Hepatocyte (in vitro differentiated cells): ENCODE results near the gene NT5E. TPM values are rescaled to one million over a fixed set of nuclear protein-coding genes. Genes with fewer than 3 reads are reported as not detected.

Experiments
- DNase-seq: peaks from one replicate; pipeline ENCODE4 v3.0.0-alpha.2; 2016; ENCODE audit warnings: low spot score
- H2AFZ ChIP-seq: fragments of 200-600 bp; sonication (generic); 2 replicates; pipeline ENCODE4 v1.6.0; 2016; ENCODE audit warnings: antibody characterized with exemption, mild to moderate bottlenecking
- H3K27ac ChIP-seq: fragments of 200-600 bp; sonication (generic); 2 replicates; pipeline ENCODE4 v1.5.1; 2016; ENCODE audit warnings: mild to moderate bottlenecking
- H3K27me3 ChIP-seq: fragments of 200-600 bp; sonication (generic); 2 replicates; pipeline ENCODE4 v1.6.1; 2016
- H3K36me3 ChIP-seq: fragments of 200-600 bp; sonication (generic); replicated peaks from 2 replicates; pipeline ENCODE4 v1.5.1; 2016; ENCODE audit warnings: low read depth; ENCODE audit not compliant: insufficient read depth
- H3K4me1 ChIP-seq: fragments of 200-600 bp; sonication (generic); 2 replicates; pipeline ENCODE4 v1.5.1; 2016; ENCODE audit warnings: mild to moderate bottlenecking, moderate library complexity; ENCODE audit not compliant: insufficient read depth
- H3K4me2 ChIP-seq: fragments of 200-600 bp; sonication (generic); 2 replicates; pipeline ENCODE4 v1.6.0; 2016
- H3K4me3 ChIP-seq: fragments of 200-600 bp; sonication (generic); 2 replicates; pipeline ENCODE4 v1.5.1; 2016; ENCODE audit warnings: mild to moderate bottlenecking
- H3K79me2 ChIP-seq: fragments of 200-600 bp; sonication (generic); 2 replicates; pipeline ENCODE4 v1.6.0; 2017; ENCODE audit warnings: mild to moderate bottlenecking
- H3K9me2 ChIP-seq: fragments of 200-600 bp; sonication (generic); replicated peaks from 2 replicates; pipeline ENCODE4 v1.6.0; 2017; ENCODE audit warnings: mild to moderate bottlenecking; ENCODE audit not compliant: insufficient read depth
- H3K9me3 ChIP-seq: fragments of 200-600 bp; sonication (generic); 2 replicates; pipeline ENCODE4 v1.5.1; 2016; ENCODE audit warnings: low read depth, mild to moderate bottlenecking
- H4K20me1 ChIP-seq: fragments of 200-600 bp; sonication (generic); 2 replicates; pipeline ENCODE4 v1.6.0; 2016; ENCODE audit warnings: mild to moderate bottlenecking; ENCODE audit not compliant: insufficient read depth, poor library complexity, severe bottlenecking
- CTCF ChIP-seq: fragments of 200-600 bp; sonication (generic); IDR thresholded peaks from 2 replicates; pipeline ENCODE4 v1.5.1; 2016; ENCODE audit warnings: antibody characterized with exemption, mild to moderate bottlenecking; ENCODE audit not compliant: poor library complexity
- EZH2 ChIP-seq: fragments of 200-600 bp; sonication (generic); IDR thresholded peaks from 2 replicates; pipeline ENCODE4 v1.6.1; 2016; ENCODE audit warnings: antibody characterized with exemption, mild to moderate bottlenecking, borderline replicate concordance
- EZH2phosphoT487 ChIP-seq: fragments of 200-600 bp; sonication (generic); IDR thresholded peaks from one replicate; pipeline ENCODE4 v1.6.1; 2018; ENCODE audit warnings: antibody characterized with exemption, mild to moderate bottlenecking, low read depth, moderate library complexity; ENCODE audit not compliant: unreplicated experiment, severe bottlenecking
- whole genome bisulfite sequencing: methylation state at CpG from one replicate; pipeline ENCODE4 v1.1.6; 2016; ENCODE audit warnings: low lambda C conversion rate; ENCODE audit errors: missing lambda C conversion rate; 5-methylcytosine and 5-hydroxymethylcytosine counted together
- polyA plus RNA-seq: library from polyadenylated mRNA; unstranded; fragments of >200 nt; fragmentation: Nextera tagmentation; extraction: Ambion mirVana; gene quantifications from 2 replicates; pipeline ENCODE4 v1.2.1, GENCODE V29; 2016
- total RNA-seq: library from RNA; depleted of rRNA; stranded (reverse); fragments of >200 nt; gene quantifications from 2 replicates; pipeline ENCODE4 v1.2.3, GENCODE V29; 2014

Gene NT5E
- total and polyA plus RNA-seq, 2 experiments from 2014 or later: 1.8 to 3.0 TPM

GRCh38 chr6:85459224-85459901, 9.5 kb downstream of the NT5E start:
- no peak overlapping the region for H3K4me3 ChIP-seq
- H3K9me2 ChIP-seq: no peaks in the 10 kb centered on the region
- no peak for DNase-seq
- H3K36me3 ChIP-seq: no peaks in the 10 kb centered on the region
- no peaks in the 10 kb centered on the region for H4K20me1 ChIP-seq
- no peaks in the 10 kb centered on the region for H3K4me1 ChIP-seq
- no peak overlapping the region for H3K27ac ChIP-seq
- TF ChIP-seq EZH2phosphoT487 (no peak), EZH2 (no peak), CTCF (no peak)
- H3K9me3 ChIP-seq: no peaks in the 10 kb centered on the region
- no peak overlapping the region for H2AFZ ChIP-seq
- 75% methylated on average over 4 of the region's 4 CpGs for whole genome bisulfite sequencing
- H3K4me2 ChIP-seq: no peak overlapping the region
- peaks cover 2% of the 10 kb centered on the region for H3K27me3 ChIP-seq
- H3K79me2 ChIP-seq: no peaks in the 10 kb centered on the region

GRCh38 chr6:85460154-85460920, 10.5 kb downstream of the NT5E start:
- Histone ChIP-seq H3K79me2 (no peaks in the 10 kb centered on the region), H3K27me3 (no peaks in the 10 kb centered on the region), H3K9me2 (no peaks in the 10 kb centered on the region), H3K4me2 (no peak overlapping the region), H2AFZ (no peak overlapping the region), H3K36me3 (no peaks in the 10 kb centered on the region), H3K27ac (no peak overlapping the region), H3K4me3 (no peak overlapping the region), H4K20me1 (no peaks in the 10 kb centered on the region), H3K4me1 (no peaks in the 10 kb centered on the region), H3K9me3 (no peaks in the 10 kb centered on the region)
- TF ChIP-seq EZH2: no peak
- TF ChIP-seq EZH2phosphoT487: no peak
- TF ChIP-seq CTCF: no peak
- DNase-seq: no peak
- WGBS: 75% methylated on average over 4 of the region's 4 CpGs

GRCh38 chr6:85460921-85461797, 11.3 kb downstream of the NT5E start:
- Histone ChIP-seq H3K9me2 (no peaks in the 10 kb centered on the region), H2AFZ (no peak overlapping the region), H3K36me3 (no peaks in the 10 kb centered on the region), H3K9me3 (no peaks in the 10 kb centered on the region), H3K4me2 (no peak overlapping the region), H3K4me3 (no peak overlapping the region), H3K27me3 (no peaks in the 10 kb centered on the region), H4K20me1 (no peaks in the 10 kb centered on the region), H3K79me2 (no peaks in the 10 kb centered on the region), H3K4me1 (no peaks in the 10 kb centered on the region), H3K27ac (no peak overlapping the region)
- no peak for DNase-seq
- WGBS: 80% methylated on average over 4 of the region's 4 CpGs
- no peak for TF ChIP-seq EZH2
